IPS-NIHi7 (cell line): ENCODE results near the gene LRRC8B.
"Not testable (repeated sequence)": the region's sequence is repeated elsewhere in the genome, so short reads cannot be mapped to it uniquely, and the experiment has no call there.

Source experiments
- DNase-seq: peaks from one replicate; pipeline ENCODE4 v3.0.0; 2012; ENCODE audit warnings: mixed read lengths; ENCODE audit errors: extremely low spot score

The LRRC8B gene

GRCh38 chr1:89584211-89584610, 59.6 kb downstream of the LRRC8B start:
- no peak for DNase-seq

DNA sequence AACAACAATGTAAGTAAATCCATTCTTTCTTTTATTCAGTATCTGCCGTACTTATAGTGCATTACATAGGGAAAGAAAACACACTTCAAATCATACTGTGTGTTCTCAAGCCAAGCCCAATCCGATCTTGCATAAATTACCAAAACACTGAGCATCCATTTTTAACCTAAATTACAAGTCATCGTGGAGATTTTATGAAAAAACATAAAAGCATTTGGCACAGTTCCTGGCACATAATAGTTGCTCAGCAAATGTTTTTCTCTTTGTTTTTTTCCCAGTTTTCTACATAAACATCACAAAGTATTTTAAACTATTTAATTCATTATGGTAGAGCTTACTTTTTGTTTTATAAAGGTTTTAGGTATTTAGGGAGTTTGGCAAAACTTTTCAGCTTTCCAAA, 60.2 kb downstream of the LRRC8B start:
- DNase-seq, result no peak

- DNase-seq, result no peak
Measured at GRCh38 chr1:89587729-89588161, 63.1 kb downstream of the LRRC8B start.

DNA sequence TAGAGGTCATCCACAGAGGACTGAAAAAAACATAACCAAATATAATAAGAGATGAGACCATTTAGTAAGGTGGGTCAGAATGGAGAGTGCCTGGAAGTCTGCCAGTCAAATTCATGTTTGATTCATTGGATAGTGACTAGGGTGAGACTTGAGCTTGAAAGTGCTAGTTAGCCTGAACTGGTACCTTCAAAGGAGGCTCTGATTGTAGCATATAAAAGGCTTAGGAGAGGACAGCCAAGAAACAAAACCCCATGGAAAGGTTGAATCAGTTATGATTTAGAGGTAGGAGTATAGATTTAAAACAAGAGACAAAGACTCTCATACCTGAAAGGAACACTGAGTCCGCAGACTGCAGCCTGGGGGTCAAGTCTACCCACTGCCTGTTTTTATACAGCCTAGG, 63.9 kb downstream of the LRRC8B start:
- no peak for DNase-seq

GRCh38 chr1:89589515-89589914, 64.9 kb downstream of the LRRC8B start:
- DNase-seq, result no peak

GRCh38 chr1:89590341-89591080, 65.9 kb downstream of the LRRC8B start:
- DNase-seq, result no peak

DNA sequence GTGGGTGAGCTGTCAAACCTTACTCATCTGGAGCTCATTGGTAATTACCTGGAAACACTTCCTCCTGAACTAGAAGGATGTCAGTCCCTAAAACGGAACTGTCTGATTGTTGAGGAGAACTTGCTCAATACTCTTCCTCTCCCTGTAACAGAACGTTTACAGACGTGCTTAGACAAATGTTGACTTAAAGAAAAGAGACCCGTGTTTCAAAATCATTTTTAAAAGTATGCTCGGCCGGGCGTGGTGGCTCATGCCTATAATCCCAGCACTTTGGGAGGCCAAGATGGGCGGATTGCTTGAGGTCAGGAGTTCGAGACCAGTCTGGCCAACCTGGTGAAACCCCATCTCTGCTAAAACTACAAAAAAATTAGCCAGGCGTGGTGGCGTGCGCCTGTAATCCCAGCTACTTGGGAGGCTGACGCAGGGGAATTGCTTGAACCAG, 68.3 kb downstream of the LRRC8B start:
- not testable (repeated sequence) for DNase-seq

DNA sequence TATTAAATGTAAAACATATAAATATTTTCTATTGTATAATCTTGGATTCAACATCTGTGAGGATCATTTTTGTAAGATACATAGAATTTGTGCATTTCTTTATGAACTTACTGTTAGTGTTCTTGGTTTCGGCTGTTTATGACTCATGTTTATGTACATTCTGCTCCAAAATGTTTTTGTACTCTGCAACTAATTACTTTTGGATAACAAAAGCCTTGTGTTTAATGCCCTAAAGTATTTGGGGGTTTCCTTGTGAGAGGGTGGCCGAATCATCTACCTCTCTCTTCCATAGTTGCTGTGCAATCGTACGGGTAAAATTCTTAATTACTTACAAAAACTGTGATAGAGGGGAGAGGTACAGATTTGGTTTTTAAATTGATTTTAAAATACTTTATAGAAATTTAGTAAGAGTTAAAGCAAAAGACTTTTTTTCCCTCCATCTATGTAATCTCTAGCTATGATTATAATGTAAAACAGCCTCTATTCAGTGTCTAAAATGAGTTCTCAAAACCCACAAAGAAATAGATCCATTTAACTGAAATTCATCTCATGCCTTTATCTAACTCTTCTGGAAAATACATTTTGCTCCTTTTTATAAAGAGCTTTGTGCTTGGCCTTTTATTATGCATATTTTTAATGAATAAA, 69.6 kb downstream of the LRRC8B start:
- no peak for DNase-seq

GRCh38 chr1:89596698-89597097, 72.1 kb downstream of the LRRC8B start:
- no peak for DNase-seq

DNA sequence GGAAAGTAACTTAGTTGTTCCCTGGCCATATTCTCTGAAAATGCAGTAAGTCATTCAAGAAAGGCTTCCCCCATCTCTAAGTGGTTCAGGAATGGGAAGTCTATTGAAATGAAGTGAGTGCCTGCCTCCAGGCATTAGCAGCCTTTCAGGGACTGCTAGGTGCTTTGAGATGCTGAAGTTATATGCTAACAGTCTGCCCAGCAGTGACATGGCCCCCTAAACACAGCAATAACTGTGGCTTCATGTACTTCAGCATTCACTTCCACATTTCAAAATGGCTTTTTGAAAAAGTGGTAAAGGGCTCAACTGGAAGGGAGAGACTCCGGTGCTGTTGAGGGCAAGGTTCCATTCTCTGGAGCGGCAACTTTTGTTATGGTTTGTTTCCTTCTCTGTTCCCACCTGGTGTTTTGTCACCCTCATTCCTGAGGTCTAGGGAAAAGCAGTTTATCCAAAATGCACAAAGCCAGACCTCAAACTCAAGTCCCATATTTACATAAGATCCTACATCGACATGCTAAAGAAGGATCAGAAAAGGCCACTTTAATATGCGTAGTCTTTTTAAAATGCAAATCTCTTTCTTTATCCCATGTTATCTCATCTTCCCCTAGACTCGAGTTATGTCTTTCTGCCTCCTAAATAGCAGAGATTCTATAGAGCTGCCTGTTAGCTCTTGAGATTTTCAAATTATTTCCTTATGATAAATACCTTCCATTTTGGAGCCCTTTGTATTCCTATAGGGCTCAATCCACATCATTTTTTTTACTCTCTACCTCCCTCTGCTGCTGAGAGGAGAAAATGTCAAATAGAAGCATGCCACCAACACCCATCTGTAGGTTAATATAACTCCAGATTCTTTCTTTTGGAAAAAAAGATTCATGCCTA, 74.1 kb downstream of the LRRC8B start:
- peak; percentile 48 for DNase-seq

DNA sequence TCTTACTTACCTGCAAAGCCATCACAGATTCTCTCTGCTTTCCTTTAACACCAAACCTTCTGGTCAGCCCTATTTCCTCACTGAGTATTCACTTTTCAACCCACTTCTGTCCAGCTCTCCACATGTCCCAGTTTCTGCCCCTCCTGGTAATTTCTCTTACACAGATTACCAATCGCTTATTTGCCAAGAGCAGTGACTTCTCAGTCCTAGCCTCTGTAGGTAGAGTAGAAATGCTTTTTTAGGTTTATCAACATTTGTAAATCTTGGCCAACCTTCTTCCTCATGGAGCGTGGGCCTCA, 74.7 kb downstream of the LRRC8B start:
- no peak for DNase-seq

DNA sequence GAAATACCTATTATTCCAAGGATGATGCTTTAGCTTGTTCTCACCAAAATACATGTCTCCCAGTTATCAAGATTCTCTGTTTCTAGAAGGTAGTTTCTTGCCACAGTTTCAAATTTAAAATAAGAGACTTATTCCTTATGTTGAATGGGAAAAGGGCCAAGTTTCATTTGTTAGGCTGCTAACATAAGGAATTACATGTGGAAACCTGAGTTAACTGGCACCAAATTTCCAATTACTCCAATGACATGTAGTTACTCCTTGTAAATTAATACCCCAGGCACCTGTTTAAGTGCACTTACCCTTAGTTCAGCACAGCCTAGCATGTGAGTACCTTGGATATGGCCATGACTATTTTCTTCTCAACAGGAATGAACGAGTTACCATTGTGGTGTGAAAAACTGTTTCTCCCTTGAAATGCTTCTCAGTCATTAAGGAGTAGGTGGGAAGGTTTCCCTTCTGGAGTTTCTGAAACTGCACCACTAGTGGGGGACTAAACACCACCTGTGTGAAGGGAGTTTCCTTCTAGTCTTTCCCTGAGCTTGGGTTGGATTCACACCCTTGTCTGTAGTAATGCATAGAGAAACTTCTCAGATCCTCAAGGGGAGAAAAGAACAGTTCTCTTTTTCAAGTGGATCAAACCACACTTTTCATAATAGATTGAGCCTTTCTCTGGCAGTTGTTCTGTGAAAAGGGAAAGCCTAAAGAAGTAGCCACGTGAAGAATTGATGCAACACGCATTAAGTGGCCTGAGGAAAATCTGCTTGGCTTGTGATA, 76.0 kb downstream of the LRRC8B start:
- DNase-seq, result no peak

DNA sequence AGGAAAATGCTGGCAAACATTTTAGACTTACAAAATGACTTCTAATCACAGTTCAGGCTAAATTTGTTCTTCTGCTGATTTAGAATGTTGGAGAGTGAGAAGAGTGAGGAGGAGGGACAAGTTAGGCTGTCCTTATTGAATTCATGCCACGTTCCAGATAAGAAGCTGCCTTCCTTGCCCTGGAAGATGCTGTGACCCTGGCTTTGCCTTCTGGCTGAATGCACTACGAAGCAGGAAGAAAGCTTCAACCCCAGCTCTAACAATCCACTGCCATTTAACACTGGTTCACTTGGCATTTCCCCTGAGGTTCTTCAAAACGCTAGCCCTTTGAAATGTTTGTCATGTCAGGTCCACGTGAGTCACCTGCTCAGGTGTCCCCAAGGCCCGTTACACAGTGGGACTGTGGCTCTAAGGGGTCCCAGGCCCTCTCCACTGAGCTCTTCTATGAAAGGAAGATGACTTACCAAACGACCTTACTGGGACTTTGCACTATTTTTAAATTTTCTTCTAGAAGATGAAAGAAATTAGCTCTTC, 78.3 kb downstream of the LRRC8B start:
- DNase-seq, result no peak

GRCh38 chr1:89603651-89604413, 79.2 kb downstream of the LRRC8B start:
- DNase-seq, result no peak

DNA sequence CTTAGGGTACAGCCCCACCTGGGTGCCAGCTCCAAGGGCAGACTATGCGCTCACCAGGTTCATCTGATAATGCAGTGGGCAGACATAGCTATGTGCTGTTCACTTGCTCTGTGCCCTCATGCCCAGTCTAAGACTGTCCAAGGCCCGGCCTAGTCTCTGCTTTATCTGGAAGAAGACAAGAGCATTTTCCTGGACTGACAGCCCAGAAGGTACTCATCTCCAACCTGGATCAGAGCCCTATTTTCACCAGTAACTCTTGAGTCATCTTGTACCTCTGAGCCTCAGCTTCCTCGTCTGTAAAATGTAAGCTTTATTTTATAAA, 79.7 kb downstream of the LRRC8B start:
- no peak for DNase-seq

- no peak for DNase-seq
Measured at GRCh38 chr1:89605692-89606091, 81.1 kb downstream of the LRRC8B start.

DNA sequence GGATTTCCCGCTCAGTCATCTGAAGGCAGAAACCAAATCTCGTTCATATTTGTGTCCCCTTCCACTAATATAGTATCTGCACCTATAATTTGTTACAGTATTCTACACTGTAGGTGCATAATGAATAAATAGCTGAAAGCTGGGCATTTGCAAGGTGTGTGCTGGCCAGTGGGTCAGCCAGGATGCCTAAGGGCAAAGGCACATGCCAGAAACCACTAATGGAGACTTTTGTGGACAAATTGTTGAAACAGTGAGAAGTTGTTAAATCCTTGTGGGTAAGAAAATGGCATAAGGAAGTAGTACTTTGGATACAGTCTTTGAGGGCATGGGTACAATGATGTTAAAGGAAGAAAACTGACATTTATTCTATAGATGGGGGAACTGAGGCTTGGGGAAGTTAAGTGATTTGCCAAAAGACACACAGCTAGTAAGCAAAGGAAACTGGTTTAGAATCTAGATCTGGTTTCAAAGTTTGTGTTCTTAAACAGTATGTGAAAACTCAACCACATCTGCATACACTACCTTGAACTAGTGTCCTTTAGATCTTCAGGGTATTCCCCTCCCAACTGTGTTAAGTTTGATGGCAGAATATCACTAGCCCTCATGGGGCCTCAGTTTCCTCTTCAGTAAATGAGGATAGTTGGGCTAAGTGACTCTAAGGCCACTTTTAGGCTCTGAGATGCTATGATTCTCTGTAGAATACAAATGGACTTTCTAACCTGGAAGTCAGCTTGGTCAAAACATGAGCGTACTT, 81.8 kb downstream of the LRRC8B start:
- no peak for DNase-seq

GRCh38 chr1:89607156-89607555, 82.5 kb downstream of the LRRC8B start:
- DNase-seq, result no peak

DNA sequence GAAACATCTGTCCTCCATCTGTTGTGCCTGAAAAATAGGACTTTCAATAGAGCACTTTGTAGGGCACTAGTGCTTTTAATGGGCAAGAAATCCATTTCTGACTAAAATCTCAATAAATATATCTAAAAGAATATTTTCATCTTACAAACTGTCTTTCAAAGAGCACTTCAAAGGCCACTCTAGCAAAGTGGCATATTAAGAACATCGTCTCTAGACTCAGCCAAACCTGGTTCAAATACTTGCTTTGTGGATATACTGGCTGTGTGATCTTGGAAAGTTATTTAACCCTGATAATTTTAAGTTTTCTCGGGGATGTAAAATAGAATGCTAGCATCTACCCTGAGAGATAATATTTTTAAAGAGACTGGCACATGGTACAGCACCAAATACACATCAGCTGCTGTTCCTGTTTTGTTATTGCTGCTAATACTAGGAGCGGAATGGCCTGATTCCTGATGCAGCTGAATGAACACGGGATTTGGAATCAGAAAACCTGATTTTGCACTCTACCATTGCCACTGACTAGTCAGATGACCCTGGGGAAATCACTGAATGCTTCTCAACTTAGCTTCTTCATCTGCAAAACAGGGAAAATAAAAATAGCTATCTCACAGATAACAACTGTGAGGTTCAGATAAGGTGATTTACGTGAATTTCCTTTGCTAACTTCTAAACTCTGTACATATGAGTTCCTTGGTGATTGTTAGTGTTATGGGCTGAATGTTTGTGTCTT, 83.1 kb downstream of the LRRC8B start:
- DNase-seq, result no peak
